OCI-LY1 (cell line): ENCODE measurements around the gene MATR3.

Experiments used
- CTCF ChIP-seq: fragments of 200-600 bp; sonication (generic), shearing (Covaris generic); IDR thresholded peaks from 2 replicates; pipeline ENCODE4 v1.5.1; 2017; ENCODE audit warnings: mild to moderate bottlenecking, antibody characterized with exemption, low read length, moderate library complexity, mixed read lengths
- EZH2 ChIP-seq: fragments of 200-600 bp; sonication (generic), shearing (Covaris generic); IDR thresholded peaks from 2 replicates; pipeline ENCODE4 v1.8.0; 2017; ENCODE audit warnings: borderline replicate concordance, mixed run types, mild to moderate bottlenecking, antibody characterized with exemption, low read length, moderate library complexity, mixed read lengths

GRCh38 chr5:139285651-139286392 lies 7.7 kb upstream of the MATR3 start:
- TF ChIP-seq CTCF: no peak
- TF ChIP-seq EZH2: no peak
